HL-60 (cell line): ENCODE results near the gene ATXN7.

ENCODE experiments used
- CTCF ChIP-seq: IDR thresholded peaks from one replicate; pipeline ENCODE4 v1.5.1; 2011; ENCODE audit warnings: low read length, control low read depth, inconsistent platforms; ENCODE audit not compliant: insufficient read depth
- POLR2AphosphoS5 ChIP-seq: IDR thresholded peaks from 2 replicates; pipeline ENCODE4 v1.6.1; 2012; ENCODE audit warnings: low read depth

GRCh38 chr3:64031540-64032508 is 168.2 kb downstream of the ATXN7 start:
- TF ChIP-seq CTCF = no peak
- TF ChIP-seq POLR2AphosphoS5 = no peak
